GM21825 (cell line): ENCODE data around the gene CCDC188.
"Not testable (repeated sequence)": the region's sequence is repeated elsewhere in the genome, so short reads cannot be mapped to it uniquely, and the experiment has no call there.

Experiments
- ATAC-seq: cut with Tn5 transposase; IDR thresholded peaks from one replicate; pipeline ENCODE4 v1.9.1; 2021; ENCODE audit warnings: mild to moderate bottlenecking, moderate library complexity; ENCODE audit not compliant: unreplicated experiment

Gene CCDC188

DNA sequence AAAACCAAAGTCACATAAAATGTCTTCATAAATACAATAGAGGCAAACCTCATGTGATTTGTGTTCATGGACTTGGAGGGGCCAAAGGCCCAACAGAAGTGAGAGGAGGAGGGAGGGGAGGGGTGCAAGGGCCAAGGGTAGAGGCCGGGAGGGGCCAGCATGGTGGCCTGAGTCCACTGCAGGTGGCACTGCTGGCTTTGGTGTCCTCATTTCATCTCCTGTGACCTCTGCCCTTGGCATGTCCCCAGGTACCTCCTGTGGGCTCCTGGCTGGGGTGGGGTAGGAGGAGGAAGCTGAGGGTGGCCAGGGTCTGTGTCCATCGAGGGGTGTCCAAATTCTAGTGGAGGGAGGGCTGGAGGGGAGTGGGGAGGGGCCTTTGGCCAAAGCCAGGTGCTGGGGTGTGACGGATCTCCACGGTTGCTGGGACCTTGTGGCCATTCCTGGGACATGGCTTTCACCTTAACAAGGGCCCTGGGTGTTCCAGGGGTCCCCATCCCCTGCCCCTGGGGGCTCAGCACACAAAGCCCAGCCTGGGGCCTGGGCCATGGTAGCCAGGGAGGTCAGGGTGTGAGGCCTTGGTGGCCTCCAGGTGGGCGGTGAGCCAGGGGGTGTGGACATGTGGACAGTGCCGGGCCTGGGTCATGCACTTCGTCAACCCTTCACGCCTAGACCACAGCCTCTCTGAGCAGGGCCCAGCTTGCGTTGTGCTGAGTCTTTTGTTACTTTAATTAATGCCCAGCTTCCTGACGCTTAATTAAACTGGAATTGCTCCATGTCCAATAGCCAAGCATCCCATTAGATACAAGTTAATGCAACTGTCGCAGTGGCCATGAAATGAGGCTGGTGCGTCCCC is 20.7 kb upstream of the CCDC188 start:
- no peak for ATAC-seq

DNA sequence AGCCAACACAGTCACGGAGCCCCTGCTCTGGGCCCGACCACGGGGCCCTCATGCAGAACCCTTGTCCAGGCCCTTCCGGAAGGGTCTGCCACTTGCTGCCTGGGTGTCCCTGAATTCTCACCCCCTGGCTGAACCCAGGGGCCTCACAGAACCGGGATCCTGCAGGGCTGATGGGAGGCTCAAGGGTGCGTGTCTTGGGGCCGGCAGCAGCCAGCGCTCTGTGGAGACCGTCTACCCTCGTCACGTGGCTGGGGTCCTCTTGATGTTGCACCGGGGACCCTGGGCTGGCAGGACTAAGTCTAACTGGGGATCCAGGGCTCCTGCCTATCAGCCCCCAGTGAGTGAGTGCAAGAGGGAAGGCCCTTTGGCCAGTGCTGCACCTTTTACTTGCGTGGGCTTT is 19.3 kb upstream of the CCDC188 start:
- ATAC-seq = no peak

DNA sequence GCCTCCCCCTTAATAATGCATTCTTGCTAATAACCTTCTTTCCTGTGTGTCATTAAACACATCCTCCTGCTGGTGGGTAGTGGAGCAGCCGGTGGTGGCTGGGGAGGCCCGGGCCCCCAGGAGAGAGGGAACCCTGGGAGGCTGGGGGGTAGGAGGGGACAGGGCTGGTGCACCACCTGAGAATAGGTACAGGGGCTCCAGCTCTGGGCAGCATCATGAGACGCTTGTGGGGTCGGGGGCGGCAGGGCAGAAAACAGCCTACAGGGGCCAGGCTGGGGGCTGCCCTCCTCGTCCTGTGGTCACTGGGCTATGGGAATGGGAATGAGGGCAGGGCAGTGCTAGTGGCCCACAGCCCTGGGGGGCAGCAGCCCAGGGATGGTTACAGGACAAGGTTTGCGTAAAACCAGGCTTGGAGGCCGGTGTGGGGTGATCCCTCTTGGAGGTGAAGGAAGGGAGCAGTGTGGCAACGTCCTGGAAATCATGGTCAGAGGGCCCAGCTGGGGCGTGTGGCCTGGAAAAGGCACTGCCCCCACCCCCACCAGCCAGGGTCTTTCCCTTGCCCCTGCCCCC is 18.5 kb upstream of the CCDC188 start:
- ATAC-seq = no peak

DNA sequence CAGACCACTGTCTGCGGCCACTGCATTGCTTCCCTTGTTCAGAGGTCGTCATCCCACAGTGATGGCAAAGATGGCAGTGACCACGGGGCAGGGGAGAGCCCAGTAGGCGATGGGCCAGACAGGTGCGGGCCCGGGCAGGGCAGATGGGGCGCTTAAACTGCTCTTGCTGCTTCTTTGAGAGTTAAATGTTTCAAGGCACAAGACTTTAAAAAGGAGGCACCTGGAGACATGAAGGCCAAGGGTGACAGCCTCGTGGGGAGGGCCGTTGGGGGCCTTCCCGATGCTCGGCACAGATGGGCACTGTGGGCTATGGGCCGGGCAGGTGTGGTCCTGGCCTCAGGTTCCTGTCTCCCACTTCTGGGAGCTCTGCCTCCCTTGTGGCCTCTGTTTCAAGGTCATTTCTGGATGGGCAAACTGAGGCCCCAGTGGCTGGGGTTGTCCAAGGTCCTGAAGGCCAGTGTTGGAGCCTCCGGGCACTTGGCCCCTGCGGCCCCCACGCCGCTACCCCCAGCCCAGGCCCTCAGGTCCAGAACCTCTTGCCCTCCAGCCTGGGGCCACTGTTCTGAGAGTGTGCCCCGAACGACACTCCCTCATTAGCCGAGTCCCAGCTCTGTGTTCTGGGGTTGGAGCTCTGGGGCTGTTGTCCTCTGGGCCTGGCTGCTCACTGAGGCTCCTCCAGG is 16.9 kb upstream of the CCDC188 start:
- ATAC-seq = no peak

DNA sequence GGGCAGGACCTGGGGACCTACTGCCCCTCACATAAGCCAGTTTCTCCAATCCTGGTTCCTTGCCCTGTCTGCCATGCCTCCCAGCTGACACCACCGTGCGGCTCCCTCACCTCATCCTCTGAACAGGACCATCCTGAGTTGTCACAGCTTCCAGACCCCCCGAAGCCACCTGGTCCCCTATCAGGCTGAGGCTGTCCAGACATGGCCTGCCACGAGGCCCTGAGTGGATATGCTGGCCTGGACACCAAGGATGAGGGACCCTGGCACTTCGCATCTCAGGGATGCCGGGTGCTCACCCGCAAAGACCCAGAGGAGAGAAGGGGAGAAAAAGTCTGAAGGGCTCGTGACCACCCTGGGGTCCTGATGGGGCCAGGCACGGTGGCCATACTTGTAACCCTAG is 15.8 kb upstream of the CCDC188 start:
- ATAC-seq = no peak

DNA sequence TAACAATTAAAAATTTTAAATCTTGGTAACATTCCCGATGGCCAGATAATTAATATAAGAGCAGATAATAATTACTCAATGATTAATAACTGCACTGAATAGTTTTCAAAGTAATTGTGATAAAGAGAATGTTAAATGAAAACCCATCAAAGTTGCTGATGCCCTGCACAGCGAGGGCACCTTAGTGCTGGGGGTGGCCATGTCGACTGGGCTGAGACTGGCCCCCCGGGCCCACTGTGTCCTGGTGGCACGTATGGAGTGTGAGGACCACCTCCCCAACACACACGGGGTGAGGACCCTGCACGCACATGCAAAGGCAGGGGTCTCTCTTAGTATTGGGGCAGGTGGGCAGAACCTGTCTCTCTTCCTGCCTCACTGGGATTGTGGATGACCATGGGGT is 15.1 kb upstream of the CCDC188 start:
- ATAC-seq = no peak

DNA sequence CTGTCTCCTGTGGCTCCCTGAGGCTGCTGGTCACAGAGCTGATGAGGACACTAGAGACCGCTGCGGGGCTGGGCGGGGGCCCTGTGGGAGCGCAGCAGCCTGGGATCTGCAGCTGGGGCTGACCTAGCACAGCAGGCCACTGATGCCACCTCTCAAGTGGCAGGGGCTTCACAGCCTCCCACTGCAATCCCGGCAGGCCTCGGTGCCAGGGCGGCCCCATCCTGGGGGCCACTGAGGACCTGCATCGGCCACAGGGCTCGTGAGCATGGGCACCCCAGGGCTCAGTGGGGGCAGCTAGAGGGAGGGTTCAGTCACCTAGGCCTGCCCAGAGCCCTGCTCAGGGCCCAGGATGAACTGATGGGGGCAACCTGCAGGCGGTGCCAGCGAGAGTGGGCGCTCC is 14.6 kb upstream of the CCDC188 start:
- ATAC-seq = no peak

DNA sequence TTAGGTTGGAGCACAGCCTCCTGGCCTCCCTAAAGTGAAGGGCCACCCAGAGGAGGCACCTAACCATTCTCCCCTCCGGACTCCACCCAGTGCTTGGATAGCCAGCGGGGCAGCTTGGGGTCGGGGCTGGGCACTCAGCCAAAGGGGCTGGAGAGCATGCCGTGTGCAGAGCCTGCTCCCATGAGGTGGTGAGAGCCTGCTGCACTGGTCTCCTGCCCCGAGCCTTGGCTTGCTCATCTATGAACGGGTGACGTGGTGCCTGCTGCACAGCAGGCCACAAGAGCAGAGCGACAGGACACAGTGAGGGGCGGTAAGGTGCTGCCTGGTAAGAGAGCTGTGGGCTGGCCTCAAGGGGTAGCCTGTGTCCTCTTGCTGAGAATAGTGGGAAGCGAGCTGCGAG is 14.0 kb upstream of the CCDC188 start:
- ATAC-seq = no peak

DNA sequence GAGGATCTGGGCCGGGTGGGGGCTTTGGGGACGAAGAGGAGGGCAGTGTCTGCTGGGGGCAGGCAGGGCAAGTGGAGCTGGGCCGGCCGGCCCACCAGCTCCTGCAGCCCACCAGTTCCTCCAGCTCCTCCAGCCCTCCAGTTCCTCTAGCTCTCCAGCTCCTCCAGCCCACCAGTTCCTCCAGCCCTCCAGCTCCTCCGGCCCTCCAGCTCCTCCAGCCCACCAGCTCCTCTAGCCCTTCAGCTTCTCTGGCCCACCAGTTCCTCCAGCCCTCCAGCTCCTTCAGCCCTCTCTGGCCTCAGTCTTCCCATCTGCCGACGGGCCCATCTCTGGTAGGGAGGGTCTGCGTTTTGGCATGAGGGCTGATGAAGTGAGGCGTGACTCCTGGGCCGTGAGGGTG is 9.2 kb upstream of the CCDC188 start:
- no peak for ATAC-seq

DNA sequence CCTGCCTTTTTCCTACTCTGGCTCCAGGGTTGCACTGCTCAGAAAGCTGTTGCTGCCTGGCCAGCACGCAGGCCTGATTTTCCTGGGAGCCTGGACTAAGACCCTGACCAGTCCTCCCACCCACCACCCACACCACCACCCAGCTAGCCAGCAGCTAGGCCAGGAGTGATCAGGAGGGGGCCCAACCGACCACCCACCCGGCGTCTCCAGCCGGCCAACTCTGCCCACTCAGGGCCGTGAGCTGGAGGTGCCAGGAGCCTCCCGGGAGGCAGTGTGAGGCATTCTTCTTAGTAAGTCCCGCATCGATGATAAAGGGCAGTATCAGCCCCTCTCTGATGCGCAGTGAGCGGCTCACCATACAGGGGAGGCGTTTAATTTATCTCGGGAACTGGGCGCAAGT is 8.7 kb upstream of the CCDC188 start:
- not testable (repeated sequence) for ATAC-seq

DNA sequence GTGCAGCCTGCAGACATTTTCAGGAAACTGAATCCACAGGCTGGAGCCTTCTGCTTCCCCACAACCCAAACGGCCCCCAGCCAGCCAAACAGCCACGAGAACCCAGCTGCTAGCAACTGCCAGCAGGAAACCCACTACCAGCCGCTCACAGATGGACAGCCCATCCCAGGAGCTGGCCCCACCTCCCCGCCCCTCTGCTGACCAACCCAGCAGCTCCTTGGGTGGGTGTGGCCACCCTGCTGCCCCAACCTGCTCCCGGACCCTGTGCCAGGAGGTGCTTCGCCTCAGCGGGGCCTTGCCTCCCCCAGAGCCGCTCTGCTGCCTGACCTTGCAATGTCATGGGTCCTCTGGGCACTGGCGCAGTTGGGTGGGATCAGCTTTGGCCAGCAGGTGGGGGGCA is 8.2 kb upstream of the CCDC188 start:
- ATAC-seq = no peak

DNA sequence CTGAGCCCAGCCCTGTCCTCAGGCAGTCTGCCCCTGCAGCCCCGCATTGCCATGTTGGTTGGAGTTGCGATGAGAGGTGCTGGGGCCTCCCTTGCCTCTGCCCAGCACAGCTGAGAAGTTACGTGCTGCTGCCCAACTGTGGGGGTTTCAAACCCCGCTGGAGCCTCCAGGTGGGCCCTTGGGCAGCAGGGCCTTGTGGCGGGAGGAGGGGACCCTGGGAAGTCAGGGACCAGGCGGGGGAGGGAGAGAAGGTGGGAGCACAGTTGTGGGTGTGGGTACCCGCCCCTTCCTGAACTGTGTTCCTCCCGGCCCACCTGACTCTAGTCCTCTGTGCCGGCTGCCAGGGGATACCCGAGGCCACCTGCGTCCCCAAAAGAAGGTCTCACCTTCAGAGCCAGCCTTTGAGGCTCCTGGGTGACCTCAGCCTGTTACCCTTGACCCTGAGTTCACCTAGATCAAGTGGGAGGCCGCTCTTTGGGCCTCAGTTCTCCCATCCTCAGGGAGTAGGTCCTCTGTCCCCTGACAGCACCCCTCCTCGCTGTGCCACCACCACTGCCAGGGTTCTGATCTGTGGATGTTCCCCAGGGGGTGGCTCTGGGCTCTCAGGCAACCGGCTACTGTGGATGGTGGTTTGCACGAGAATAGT is 7.7 kb upstream of the CCDC188 start:
- ATAC-seq = no peak

DNA sequence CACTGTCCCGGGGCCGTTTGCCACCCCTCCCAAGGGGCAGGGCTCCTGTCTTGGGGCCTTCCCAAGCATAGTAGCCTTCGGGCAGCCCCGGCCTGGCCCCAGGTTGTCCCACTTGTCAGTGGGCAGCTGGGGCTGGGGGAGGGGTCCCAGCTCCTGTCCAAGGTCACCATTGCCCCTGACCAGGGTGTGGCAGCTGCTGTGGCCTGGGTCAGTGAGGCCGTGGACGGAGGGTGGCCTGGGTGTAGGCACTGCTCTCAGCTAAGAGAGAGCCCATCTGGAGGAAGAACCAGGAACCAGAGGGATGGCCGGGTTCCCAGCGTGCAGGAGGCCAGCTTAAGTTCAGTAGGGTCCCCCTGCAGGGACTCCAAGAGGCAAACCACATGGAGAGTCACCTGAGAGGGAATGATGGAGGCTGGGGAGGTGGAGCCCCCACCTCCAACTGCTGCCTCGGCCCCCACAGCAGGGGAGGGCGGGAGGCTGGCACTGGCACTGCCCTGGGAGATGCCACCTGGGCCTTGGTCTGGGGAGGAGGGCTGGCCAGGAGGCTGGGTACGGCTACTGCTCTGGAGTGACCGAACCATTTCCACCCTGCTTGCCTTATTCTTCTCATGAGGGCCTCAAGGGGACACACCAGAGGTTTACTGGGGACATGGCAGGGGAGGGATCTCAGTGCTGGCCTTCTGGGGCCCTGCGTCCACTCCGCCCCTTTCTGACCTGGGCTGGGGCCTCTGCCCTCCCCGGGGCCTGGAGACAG is 6.8 kb upstream of the CCDC188 start:
- ATAC-seq = no peak

DNA sequence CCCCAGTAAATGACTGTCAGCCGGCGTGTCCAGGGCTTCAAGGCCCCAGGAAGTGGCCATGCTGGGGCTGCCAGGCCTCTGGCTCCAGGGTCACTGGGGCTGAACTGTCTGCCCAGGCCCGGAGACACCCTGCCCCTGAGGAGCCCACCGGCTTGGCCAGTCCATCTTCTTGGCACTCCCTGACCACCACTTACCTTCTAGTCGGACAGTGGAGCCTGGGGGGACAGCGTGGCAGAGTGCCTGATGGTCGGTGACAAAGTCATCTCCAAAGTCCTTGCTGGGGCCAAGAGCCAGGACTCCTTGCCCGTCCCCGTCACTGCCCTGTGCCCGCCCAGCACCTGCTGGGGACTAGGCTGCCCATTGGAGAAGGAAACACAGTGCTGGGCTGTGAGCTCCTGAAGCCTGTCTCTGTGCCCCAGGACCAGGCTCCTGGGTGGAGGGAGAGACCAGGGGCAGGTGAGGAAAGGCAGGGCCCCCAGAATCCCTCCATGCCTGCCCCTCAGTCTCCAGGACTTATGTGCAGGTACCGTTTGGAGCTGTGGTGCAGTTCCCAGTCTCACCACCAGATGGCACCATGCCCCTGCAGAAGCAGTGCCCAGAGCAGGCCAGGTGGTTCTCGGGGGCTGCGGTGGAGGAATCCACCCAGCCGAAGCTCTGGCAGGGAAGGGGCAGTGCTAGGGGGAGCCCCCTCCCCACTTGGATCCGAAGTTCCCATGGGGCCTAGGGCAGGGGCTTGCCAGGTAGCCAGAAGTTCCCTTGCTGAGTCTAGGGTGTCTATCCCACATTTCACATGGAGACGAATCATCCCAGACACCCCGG is 6.0 kb upstream of the CCDC188 start:
- ATAC-seq = no peak

DNA sequence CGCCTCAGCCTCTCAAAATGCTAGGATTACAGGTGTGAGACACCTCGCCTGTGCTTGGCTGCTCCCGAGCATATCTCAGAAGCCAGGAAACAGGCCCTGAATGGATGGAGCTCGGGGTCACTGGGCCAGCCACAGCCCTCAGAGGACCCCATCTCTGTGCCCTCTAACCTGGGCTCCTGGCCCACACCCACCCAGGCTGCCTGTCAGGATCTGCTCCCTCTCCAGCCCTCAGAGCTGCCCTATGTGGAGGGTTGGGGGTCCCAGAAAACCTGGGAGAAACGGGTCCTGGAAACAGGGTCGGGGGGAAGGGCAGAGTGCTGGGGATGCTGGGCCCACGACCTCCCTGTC is 5.2 kb upstream of the CCDC188 start:
- no peak for ATAC-seq

DNA sequence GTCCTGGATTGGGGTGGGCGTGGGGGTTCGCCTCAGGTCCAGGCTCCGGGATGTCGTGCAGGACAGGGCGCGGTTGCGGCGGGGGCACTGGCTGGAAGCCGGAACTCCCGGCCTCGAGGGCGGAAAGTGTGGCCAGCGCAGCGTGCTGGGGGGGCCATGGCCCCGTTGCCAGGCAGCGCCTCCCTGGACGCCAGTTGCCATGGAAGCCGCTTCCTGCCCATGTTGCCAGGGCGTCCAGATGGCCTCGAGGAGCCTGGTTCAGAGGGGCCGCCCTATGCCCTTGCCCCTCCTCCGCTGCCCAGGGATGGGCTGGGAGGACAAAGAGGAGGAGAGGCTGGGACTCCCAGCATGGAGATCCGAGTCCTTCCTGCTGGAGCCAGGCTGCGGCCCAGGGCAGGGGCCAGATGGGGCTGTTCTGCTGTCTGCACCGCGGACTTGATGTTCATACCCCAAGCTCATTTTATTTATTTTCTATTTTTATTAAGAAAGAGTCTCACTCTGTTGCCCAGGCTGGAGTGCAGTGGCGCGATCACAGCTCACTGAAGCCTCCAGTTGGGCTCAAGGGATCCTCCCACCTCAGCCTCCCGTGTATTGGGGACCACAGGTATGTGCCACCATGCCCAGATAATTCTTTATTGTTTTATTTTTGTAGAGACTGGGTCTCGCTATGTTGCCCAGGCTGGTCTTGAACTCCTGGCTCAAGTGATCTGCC is 4.6 kb upstream of the CCDC188 start:
- no peak for ATAC-seq

DNA sequence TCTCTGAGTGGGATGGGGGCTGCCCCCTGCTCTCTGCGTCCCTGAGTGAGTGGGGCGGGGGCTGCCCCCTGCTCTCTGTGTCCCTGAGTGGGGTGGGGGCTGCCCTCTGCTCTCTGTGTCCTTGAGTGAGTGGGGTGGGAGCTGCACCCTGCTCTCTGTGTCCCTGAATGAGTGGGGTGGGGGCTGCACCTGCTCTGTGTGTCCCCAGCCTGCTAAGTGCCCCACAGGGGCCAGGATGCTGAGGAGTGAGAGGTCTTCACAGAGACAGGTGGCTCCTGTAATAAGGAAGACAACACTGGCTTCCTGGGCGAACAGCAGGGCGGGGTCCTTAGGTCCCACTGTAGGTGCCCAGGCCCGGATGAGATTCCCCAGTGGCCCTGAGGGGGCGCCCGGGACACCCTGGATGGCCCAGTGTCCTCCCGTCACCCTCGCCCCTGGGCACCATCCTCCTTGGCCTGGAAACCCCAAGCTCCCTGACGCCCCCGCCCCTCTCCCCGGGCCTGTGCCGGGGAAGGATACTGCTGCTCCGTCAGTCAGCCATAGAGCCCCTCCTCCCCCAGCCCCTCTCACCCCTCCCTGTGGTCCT is 3.8 kb upstream of the CCDC188 start:
- no peak for ATAC-seq

DNA sequence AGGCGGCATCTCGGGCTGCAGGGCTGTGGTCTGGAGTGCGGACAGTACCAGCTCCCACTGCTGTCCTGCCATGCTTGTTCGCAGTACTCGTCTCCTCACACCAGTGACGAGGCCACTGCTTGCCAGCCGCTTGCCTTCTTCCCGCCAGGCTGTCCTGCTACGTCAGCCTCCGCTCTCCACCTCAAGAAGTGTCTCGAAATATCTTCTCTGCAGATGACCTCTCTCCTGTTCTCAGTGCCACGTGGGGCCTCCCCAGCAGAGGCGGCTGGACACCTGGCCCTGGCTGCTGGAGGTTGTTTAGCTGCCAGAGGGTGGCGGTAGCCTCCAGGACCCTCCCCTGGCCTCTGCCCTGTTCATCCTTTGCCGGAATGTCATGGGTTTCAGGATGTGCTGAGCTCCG is 3.1 kb upstream of the CCDC188 start:
- no peak for ATAC-seq

DNA sequence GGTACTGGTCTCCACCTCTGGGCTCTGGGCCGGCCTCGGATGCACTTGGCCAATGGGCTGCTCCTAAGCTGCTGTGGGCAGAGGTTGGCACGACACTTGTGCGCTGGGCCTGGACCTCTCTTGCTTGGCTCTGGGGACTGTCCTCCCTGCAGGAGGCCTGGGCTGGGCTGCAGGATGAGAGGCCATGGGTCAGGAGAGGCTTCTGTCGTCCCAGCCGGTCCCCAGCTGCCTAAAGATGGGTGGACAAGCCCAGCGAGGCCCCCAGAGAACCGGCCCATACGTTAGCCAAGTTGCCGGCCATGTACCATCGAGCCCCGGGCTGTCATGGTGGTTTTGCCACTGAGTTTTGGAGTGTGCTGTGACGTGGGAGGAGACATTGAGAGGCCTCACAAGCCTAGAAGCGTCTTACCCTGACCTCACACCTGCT is 1.6 kb upstream of the CCDC188 start:
- ATAC-seq = no peak
